Astrocyte of the spinal cord (primary cell): ENCODE results near the gene B3GNT3.
A peak's percentile ranks its signal among the peaks of the same experiment; 100 is the strongest.

Experiments used
- DNase-seq: peaks from one replicate; pipeline ENCODE4 v3.0.0; 2011; ENCODE audit warnings: low read depth, low spot score
- H3K4me3 ChIP-seq: 2 replicates; pipeline ENCODE4 v1.5.1; 2011; ENCODE audit warnings: low read depth, mild to moderate bottlenecking, low read length, moderate library complexity
- CTCF ChIP-seq: IDR thresholded peaks from 2 replicates; pipeline ENCODE4 v1.5.1; 2012; ENCODE audit warnings: low read depth, mild to moderate bottlenecking, low read length, inconsistent platforms
- in situ Hi-C: cut with HindIII; loops from 2 replicates; pipeline ENCODE4 v1.10.0; 2017; ENCODE audit warnings: low sequenced_read_pairs

B3GNT3 gene

GRCh38 chr19:17847538-17848366 lies 52.8 kb downstream of the B3GNT3 start, which contains the start of gene JAK3:
Gene JAK3, minus strand, starts transcription at chr19:17847982. Its CDS starts 3,565 bp downstream, at chr19:17844417.
- in situ Hi-C loops, result no loop called here
- no peak for TF ChIP-seq CTCF
- H3K4me3 ChIP-seq, result peak within 1 kb of the TSS; percentile 27
- DNase-seq, result peak; percentile 56

- in situ Hi-C loops, result no loop called here
- H3K4me3 ChIP-seq, result no peak overlapping the region
- no peak for DNase-seq
- no peak for TF ChIP-seq CTCF
Observed at GRCh38 chr19:17848595-17849292, 53.8 kb downstream of the B3GNT3 start.

GRCh38 chr19:17854061-17854460 lies 59.1 kb downstream of the B3GNT3 start:
- no peak overlapping the region for H3K4me3 ChIP-seq
- in situ Hi-C loops, result no loop called here
- no peak for TF ChIP-seq CTCF
- no peak for DNase-seq

GRCh38 chr19:17855280-17856152 lies 60.6 kb downstream of the B3GNT3 start:
- peak; percentile 46 for DNase-seq
- TF ChIP-seq CTCF, result peak; percentile 97
- no peak overlapping the region for H3K4me3 ChIP-seq
- in situ Hi-C loops, result no loop called here

GRCh38 chr19:17859533-17860330 lies 64.8 kb downstream of the B3GNT3 start, which contains the start of gene RPL18A:
Gene RPL18A, plus strand, starts transcription at chr19:17859910. Its CDS starts 47 bp downstream, at chr19:17859957.
- in situ Hi-C loops, result no loop called here
- DNase-seq, result peak; percentile 100
- TF ChIP-seq CTCF, result peak; percentile 92
- H3K4me3 ChIP-seq, result peak within 1 kb of the TSS; percentile 100
